GM19324 (cell line): Measurements from ENCODE around the gene IQCM.
"Not testable (repeated sequence)": the region's sequence is repeated elsewhere in the genome, so short reads cannot be mapped to it uniquely, and the experiment has no call there.

ENCODE experiments used
- ATAC-seq: cut with Tn5 transposase; IDR thresholded peaks from one replicate; pipeline ENCODE4 v1.9.1; 2021; ENCODE audit warnings: mild to moderate bottlenecking, moderate library complexity; ENCODE audit not compliant: unreplicated experiment, low FRiP score

The IQCM gene

GRCh38 chr4:149500806-149501205, 314.8 kb downstream of the IQCM start:
- no peak for ATAC-seq

DNA sequence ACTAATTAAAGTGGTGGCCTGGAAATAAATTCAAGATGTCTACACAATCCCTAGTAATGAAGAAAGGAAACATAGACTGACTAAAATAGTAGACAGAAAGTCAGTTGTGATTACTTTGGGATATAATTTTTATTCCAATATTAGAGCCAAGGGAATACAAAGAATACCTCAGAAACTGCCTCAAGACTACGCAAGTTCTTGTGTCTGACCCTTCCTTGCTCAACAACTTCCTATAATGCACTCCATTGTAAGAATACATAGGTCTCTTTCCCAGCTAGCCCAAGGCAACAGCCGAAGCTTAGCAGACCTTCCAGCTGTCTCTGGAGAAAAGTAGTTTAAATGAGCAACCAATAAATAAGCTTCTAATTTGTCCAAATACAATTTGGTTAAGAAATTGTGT, 315.9 kb downstream of the IQCM start:
- ATAC-seq = no peak

- no peak for ATAC-seq
Observed at GRCh38 chr4:149498246-149498645, 317.4 kb downstream of the IQCM start.

DNA sequence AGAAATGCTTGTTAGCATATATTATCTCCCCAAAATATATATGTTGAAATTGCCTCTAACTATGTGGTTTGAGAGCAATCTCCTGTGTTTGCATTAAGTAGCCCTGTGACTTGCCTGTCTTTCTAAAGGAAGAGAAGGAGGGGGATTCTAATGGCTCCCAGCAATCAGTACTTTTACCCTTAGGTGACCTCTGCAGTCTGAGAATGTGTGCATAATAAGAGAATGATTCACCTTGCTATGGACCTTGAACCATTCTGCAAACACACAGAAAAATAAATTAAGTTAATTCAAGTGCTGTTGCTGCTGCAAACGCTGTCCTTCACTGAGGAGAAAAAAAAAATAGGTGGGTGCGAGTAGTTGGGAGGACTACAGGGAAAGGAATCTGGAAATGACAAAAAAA, 322.2 kb downstream of the IQCM start:
- no peak for ATAC-seq

GRCh38 chr4:149489321-149489720, 326.3 kb downstream of the IQCM start:
- no peak for ATAC-seq

DNA sequence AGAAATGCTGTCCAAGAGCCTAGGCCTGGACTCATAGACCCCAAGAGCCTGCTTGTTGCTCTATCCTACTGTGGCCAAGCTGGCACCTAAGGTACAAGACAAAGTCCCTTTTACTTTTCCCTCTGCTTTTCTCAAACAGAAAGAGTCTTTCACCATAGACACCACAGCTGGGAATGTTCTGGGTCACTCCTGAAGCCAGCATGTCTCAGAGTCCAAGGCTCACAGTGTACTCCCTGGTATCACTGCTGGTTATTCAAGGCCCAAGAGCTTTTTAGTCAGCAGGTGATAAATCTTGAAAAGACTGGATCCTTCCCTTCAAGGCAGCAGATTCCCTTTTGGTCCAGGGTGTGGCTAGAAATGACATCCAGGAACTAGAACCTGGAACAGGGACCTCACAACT, 328.8 kb downstream of the IQCM start:
- no peak for ATAC-seq

DNA sequence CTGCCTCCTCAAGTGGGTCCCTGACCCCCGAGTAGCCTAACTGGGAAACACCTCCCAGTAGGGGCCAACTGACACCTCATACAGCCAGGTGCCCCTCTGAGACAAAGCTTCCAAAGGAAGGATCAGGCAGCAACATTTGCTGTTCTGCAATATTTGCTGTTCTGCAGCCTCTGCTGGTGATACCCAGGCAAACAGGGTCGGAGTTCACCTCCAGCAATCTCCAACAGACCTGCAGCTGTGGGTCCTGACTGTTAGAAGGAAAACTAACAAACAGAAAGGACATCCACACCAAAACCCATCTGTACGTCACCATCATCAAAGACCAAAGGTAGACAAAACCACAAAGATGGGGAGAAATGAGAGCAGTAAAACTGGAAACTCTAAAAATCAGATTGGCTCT, 347.0 kb downstream of the IQCM start:
- ATAC-seq = not testable (repeated sequence)

GRCh38 chr4:149466446-149466845, 349.2 kb downstream of the IQCM start:
- ATAC-seq = no peak

- ATAC-seq = no peak
Observed at GRCh38 chr4:149465955-149466354, 349.7 kb downstream of the IQCM start.

DNA sequence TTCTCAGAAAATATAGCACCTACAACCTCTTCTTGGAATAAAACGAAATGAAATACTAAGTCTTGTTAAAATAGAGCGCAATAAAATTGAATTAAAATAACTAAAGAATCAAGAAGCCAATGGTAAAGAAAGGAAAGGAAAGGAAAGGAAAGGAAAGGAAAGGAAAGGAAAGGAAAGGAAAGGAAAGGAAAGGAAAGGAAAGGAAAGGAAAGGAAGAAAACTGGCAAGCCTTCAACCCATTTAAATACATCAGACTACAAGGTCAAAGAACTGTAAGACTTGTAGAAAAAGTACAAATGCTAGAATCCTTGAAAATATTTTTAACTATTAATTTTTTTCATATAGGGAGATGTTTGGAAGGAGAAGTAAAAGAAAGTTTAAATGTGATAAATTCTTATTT, 372.1 kb downstream of the IQCM start:
- ATAC-seq = no peak

DNA sequence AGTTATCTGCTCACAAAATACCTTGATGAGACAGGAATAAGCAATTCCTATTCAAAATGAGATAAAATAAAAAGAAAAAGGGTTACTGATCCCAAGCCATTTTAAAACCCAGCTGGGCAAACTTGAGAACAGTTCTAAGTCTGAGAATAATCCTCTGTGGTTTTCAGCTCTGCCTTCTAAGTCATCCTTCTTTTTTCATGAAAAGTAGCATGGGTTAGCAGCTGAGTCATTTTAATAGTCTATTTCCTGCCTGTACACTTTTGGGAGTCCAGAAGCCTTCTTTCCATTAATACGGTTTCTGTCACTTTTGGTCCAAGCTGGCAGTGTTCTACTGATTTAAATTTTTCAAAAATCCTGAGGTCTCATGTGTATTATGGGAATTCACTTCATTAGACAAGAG, 374.3 kb downstream of the IQCM start:
- no peak for ATAC-seq

DNA sequence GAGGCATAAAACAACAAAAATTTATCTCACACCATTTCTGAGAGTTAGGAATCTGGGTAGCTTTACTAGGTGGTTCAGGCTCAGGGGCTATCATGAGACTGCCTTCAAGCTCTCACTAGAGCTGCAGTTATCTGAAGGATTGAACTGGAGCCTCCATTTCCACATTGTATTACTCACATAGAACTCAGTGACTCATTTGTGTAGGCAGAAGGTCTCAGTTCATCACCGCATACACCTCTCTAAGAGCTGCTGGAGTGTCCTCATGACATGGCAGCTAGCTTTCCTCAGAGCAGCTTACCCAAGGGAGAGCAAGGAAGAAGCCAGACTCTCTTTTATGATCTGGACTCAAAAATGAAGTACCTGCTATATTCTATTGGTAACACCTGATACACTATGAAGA, 389.2 kb downstream of the IQCM start:
- no peak for ATAC-seq

DNA sequence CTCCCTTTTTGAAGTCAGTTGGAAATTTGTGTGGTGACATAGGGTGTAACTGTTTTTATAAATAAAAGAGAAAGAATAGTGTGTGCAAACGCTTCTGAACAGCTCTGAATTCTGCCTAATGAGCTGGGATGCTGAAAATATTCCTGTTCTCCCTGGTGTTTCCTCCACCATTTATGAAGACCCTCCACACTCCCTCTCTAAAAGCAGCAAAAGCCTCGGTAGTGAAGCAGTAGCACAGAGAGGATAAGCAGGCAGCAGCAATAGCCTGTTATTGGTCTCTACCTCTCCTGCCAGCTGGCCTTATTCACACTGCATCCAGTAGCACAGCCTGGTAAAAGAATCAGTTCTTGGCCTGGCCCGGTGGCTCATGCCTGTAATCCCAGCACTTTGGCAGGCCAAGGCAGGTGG, 406.1 kb downstream of the IQCM start:
- ATAC-seq = no peak

DNA sequence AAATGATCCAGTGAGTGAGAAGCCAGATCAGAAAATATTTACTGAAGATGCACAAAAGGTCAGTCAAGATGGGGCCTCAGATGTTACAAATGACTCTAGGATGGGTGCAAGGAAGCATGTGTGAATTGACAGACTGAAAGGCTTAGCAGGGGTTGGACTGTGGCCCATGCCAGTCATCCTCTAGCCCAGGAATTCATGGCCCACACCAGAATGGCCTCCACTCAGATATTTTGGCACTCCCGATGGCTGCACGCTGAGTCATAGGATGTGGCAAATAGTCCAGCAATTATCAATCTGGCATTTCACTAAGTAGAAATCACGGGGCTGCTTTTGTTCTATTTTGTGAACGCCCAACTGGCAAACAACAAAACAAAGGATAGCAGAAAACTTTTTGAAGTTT, 406.5 kb downstream of the IQCM start:
- no peak for ATAC-seq

DNA sequence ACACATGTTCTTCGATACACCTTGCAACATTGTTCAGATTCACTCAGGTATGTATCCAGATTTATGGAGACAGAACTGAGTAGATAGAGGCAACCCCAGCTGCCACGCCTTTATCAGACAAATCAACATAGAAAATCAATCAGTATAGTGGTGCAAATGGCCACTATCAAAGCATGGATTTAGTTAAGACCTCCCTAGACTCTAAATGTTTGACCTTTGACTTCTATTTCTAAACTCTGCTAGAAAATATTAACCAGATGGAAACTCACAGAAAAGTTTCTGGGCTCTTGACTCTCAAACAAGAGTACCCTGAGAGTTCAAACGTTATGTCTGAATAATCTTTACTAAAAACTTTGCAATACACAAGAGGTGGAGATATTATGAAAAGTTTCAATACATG, 411.5 kb downstream of the IQCM start:
- ATAC-seq = no peak

DNA sequence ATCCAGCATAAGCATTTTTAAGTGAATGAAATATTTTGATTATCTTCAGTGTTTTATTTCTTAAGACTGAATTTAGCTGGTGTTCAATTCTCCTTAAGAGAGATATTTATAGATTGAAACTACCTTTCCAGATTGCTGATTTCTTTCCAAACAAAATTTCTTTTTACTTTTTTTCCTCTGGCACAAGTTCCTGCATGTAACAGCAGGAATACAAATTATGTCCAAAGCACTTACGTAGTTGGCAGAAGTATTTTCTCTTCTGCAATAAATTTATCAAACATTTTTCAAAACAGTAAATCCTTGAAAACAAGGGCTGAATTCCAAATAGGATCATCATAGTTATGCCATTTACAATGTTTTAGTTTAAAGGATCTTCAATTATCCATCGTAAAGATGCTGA, 412.6 kb downstream of the IQCM start:
- no peak for ATAC-seq

DNA sequence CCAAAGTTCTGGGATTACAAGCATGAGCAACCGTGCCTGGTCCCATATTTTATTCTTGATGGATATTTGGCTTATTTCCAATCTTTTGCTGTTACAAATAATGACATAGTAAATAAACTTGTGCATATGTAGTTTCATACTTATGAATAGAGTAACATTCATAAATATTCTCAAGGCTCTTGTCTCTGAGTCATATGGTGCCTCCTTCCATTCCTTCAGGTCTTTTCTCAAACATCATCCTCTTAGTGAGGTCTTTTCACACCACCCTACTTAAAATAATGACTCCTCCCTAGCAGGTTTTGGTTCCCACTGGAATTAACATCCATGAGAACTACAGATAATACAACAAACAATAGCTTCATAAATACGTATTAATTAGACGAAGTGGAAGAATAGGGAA, 416.6 kb downstream of the IQCM start:
- ATAC-seq = no peak

GRCh38 chr4:149370785-149371420, 444.7 kb downstream of the IQCM start:
- peak; percentile 65 for ATAC-seq

GRCh38 chr4:149370002-149370401, 445.6 kb downstream of the IQCM start:
- ATAC-seq = no peak

DNA sequence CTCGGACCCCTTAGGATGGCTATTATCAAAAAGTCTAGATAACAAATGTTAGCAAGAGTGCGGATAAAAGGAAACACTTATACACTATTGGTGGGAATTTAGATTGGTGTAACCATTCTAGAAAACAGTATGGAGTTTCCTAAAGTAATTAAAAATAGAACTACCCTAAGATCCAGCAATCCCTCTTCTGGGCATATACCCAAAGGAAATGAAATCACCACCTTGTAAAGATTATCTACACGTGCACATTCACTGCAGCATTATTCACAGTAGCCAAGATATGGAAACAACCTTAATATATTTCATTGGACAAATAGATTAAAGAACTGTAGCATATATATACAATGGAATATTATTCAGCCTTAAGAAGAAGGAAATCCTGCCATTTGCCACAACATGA, 462.4 kb downstream of the IQCM start:
- no peak for ATAC-seq

DNA sequence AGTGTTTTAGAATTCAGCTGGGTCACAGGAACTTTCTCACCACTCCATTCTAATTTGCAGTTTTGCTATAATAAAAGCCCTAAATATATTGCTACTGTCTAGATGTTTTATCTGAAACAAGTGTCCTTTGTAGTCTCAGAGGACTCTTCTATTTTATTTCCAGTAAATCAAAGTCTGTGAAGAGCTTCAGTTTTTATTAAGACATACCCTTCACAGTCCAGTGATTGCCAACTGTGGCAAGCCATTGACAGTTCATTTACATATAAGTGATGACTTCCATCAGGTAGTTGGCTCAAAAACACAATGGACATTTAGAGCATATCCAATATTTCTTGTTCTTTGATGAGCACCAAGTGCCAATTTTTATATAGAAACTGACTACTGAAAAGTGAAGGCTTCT, 466.1 kb downstream of the IQCM start:
- no peak for ATAC-seq

- ATAC-seq = no peak
Observed at GRCh38 chr4:149347139-149347538, 468.5 kb downstream of the IQCM start.

DNA sequence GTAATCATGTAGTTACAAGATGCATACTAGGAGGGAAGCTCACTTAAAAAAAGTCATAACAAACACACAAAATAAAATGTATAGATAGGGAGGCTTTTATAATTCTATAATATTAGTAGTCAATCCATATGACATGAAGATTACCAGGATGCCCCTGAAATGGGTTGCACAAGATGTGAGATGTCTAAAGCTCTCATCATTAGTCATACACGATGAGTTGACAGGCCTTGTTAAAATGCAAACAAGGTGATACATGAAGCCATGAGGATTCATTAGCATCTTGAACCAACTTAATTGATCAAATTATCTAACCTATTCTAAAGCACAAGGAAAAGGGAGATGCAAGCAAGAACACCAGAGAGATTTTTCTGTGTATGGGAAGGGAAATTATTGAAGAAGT, 470.2 kb downstream of the IQCM start:
- no peak for ATAC-seq
